ENCODE results near the gene GLI3. TPM values are rescaled to one million over a fixed set of nuclear protein-coding genes. Genes with fewer than 3 reads are reported as not detected.

Gene GLI3
- total and polyA plus RNA-seq, 12 donors = 0.51 to 9.1 (median 5.3) TPM

- intact Hi-C loops (cut with DNase I) = loop anchor here in 7 of 10 donors (10.0 kb wide), 3 partner anchors 333 to 863 kb away; no protein-coding TSS in a partner anchor
- DNase-seq (no peak), ATAC-seq (no peak)
- no peak for TF ChIP-seq CTCF (IDR thresholded peaks at IDR 0.05)
- Histone ChIP-seq H3K27me3 (no peaks in the 10 kb centered on the region), H3K9me3 (no peaks in the 10 kb centered on the region), H3K4me3 (no peak overlapping the region), H3K4me1 (peaks cover 0 to 4% (median 3%) of the 10 kb centered on the region in 9 donors), H3K36me3 (peaks cover 0 to 22% (median 0%) of the 10 kb centered on the region in 9 donors), H3K27ac (no peak overlapping the region)
- 93 to 96% methylated on average over 9 of the region's 9 CpGs for WGBS, 2 donors
Measured at GRCh38 chr7:41971640-41972187, 265.3 kb downstream of the GLI3 start.

DNA sequence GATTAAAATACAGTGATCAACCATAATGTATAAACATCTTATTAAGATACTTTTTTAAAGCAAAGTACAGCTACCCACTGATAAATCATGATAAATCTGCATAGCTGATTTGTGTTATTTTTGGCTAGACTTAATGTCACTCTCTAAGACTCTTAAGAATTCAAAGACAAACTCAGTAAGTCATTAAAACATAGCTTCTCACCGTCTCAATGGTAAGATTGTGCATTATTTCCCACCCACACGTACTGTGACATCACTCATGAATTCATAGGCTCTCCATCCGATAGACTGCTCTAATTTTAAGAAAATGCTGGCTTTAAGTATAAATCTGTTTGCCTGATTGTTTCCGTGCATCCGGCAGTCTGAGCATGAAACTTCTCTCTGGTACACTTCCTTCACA, 266.1 kb downstream of the GLI3 start:
- Histone ChIP-seq H3K27ac (no peak overlapping the region), H3K36me3 (peaks cover 0 to 29% (median 0%) of the 10 kb centered on the region in 9 donors), H3K4me3 (no peak overlapping the region), H3K4me1 (no peaks in the 10 kb centered on the region), H3K9me3 (no peaks in the 10 kb centered on the region), H3K27me3 (no peaks in the 10 kb centered on the region)
- DNase-seq (no peak), ATAC-seq (no peak)
- no peak for TF ChIP-seq CTCF (IDR thresholded peaks at IDR 0.05)
- intact Hi-C loops (cut with DNase I) = loop anchor here in 7 of 10 donors (10.0 kb wide), 3 partner anchors 334 to 864 kb away; no protein-coding TSS in a partner anchor
- WGBS, 2 donors = 88 to 91% methylated on average over 5 of the region's 5 CpGs

GRCh38 chr7:41969561-41970105, 267.4 kb downstream of the GLI3 start:
- no peak for DNase-seq
- Histone ChIP-seq H3K27ac (no peak overlapping the region), H3K9me3 (no peaks in the 10 kb centered on the region), H3K4me3 (no peak overlapping the region), H3K36me3 (peaks cover 0 to 43% (median 0%) of the 10 kb centered on the region in 9 donors), H3K27me3 (no peaks in the 10 kb centered on the region), H3K4me1 (no peaks in the 10 kb centered on the region)
- no peak for TF ChIP-seq CTCF (IDR thresholded peaks at IDR 0.05)
- WGBS, 2 donors = 94 to 100% methylated on average over 1 of the region's 1 CpG
- ATAC-seq = no peak
- intact Hi-C loops (cut with DNase I) = loop anchor here in 7 of 10 donors (10.0 kb wide), 3 partner anchors 335 to 865 kb away; no protein-coding TSS in a partner anchor

- no peak overlapping the region for H3K4me3 ChIP-seq
- peaks cover 0 to 40% (median 0%) of the 10 kb centered on the region in 9 donors for H3K36me3 ChIP-seq
- no peak for DNase-seq
- no peaks in the 10 kb centered on the region for H3K9me3 ChIP-seq
- no peaks in the 10 kb centered on the region for H3K4me1 ChIP-seq
- ATAC-seq = peak in 1 of 8 donors; percentile 28
- intact Hi-C loops (cut with DNase I) = loop anchor here in 1 of 10 donors (10.0 kb wide), 1 partner anchor 728 kb away; no protein-coding TSS in a partner anchor
- H3K27me3 ChIP-seq = peaks cover 0 to 2% (median 0%) of the 10 kb centered on the region in 7 donors
- 73 to 82% methylated on average over 3 of the region's 3 CpGs for WGBS, 2 donors
- TF ChIP-seq CTCF (IDR thresholded peaks at IDR 0.05) = no peak
- H3K27ac ChIP-seq = no peak overlapping the region
Measured at GRCh38 chr7:41967156-41967555, 269.9 kb downstream of the GLI3 start.
